GM12873 (cell line): ENCODE measurements around the gene SGMS1.

Experiments
- CTCF ChIP-seq: IDR thresholded peaks from 2 replicates; pipeline ENCODE4 v1.5.1; 2012; ENCODE audit warnings: low read depth, mild to moderate bottlenecking, moderate library complexity, low read length, control low read depth; ENCODE audit not compliant: insufficient read depth; ENCODE audit errors: missing control alignments

The SGMS1 gene

GRCh38 chr10:50470345-50470744 lies 153.4 kb downstream of the SGMS1 start:
- no peak for TF ChIP-seq CTCF

- TF ChIP-seq CTCF = no peak
Observed at GRCh38 chr10:50469778-50470193, 154.0 kb downstream of the SGMS1 start.

GRCh38 chr10:50469288-50469687 lies 154.5 kb downstream of the SGMS1 start:
- TF ChIP-seq CTCF = no peak

GRCh38 chr10:50467209-50467608 lies 156.5 kb downstream of the SGMS1 start:
- no peak for TF ChIP-seq CTCF

GRCh38 chr10:50464004-50464409 lies 159.7 kb downstream of the SGMS1 start:
- no peak for TF ChIP-seq CTCF

GRCh38 chr10:50461834-50462233 lies 161.9 kb downstream of the SGMS1 start:
- TF ChIP-seq CTCF = no peak

- TF ChIP-seq CTCF = no peak
Observed at GRCh38 chr10:50461123-50461522, 162.6 kb downstream of the SGMS1 start.
